K562 (cell line): ENCODE data around the gene RIT2. TPM values are rescaled to one million over a fixed set of nuclear protein-coding genes. Genes with fewer than 3 reads are reported as not detected.

Experiments
- ATAC-seq: fragments of 200-7000 bp; cut with Tn5 transposase; 3 replicates; pipeline ENCODE4 v1.9.1; 2020; ENCODE audit warnings: moderate library complexity
- BruUV-seq: library from RNA; stranded (reverse); fragments of 400-500 nt; replicated peaks from 2 replicates; lab custom pipeline; 2021; lab: Mats Ljungman, UMichigan
- CTCF ChIA-PET: fragments of 300-600 bp; formaldehyde crosslinking; extraction: SDS; loops from one replicate; lab custom pipeline; 2021; ENCODE audit warnings: low intra/inter-chr PET ratio; lab: Yijun Ruan, JAX
- POLR2A ChIA-PET: fragments of 300-600, 350-650 bp; sonication (Branson Sonifier 250); formaldehyde crosslinking; extraction: SDS; loops from one replicate; lab custom pipeline; 2021; ENCODE audit warnings: antibody characterized with exemption, inconsistent platforms; lab: Yijun Ruan, JAX
- DNase-seq, 4 experiments: peaks; one replicate each; pipeline versions ENCODE4 v3.0.0 to v3.0.0-alpha.2; 2011 to 2018; ENCODE audit warnings: low spot score in 3 of 4, mixed read lengths in 3 of 4; ENCODE audit errors: extremely low read depth in 1 of 4
- FAIRE-seq: peaks from 2 replicates; lab custom pipeline; 2011; peaks lifted over from hg19 to GRCh38; lab: Jason Lieb, UNC
- H2AFZ ChIP-seq: 2 replicates; pipeline ENCODE4 v1.6.0; 2011; ENCODE audit warnings: low read depth, low read length, control low read depth, inconsistent platforms
- H3K27ac ChIP-seq: fragments of 200-600 bp; 3 replicates; pipeline ENCODE4 v1.8.0; 2011; ENCODE audit warnings: low read depth, mild to moderate bottlenecking, control low read depth, inconsistent platforms, low read length, moderate library complexity, mixed read lengths; ENCODE audit errors: extremely low read depth
- H3K27me3 ChIP-seq, 2 experiments: fragments of 300-600 bp in 1 of 2; 2 replicates in 1 of 2; 3 replicates in 1 of 2; pipeline versions ENCODE4 v1.6.0 to v1.8.0; 2011; ENCODE audit warnings: inconsistent platforms in 2 of 2, low read length in 2 of 2, mild to moderate bottlenecking in 1 of 2, mixed read lengths in 1 of 2, moderate library complexity in 1 of 2; ENCODE audit not compliant: control insufficient read depth in 2 of 2, insufficient read depth in 2 of 2
- H3K36me3 ChIP-seq: fragments of 300-600 bp; 3 replicates; pipeline ENCODE4 v1.8.0; 2011; ENCODE audit warnings: mild to moderate bottlenecking, low read length, inconsistent platforms; ENCODE audit not compliant: control insufficient read depth, insufficient read depth
- H3K4me1 ChIP-seq, 2 experiments: fragments of 200-600 bp in 1 of 2; replicated peaks in 1 of 2; 2 replicates in 1 of 2; 3 replicates in 1 of 2; pipeline versions ENCODE4 v1.5.1 to v1.8.0; 2011; ENCODE audit warnings: inconsistent platforms in 2 of 2, low read length in 2 of 2, mild to moderate bottlenecking in 1 of 2, mixed read lengths in 1 of 2, moderate library complexity in 1 of 2; ENCODE audit not compliant: control insufficient read depth in 2 of 2, insufficient read depth in 2 of 2
- H3K4me2 ChIP-seq: 2 replicates; pipeline ENCODE4 v1.6.1; 2011; ENCODE audit warnings: low read length, control low read depth, inconsistent platforms, mixed read lengths; ENCODE audit not compliant: insufficient read depth
- H3K4me3 ChIP-seq: fragments of 200-600 bp; sonication (generic), shearing (Covaris generic); 2 replicates; pipeline ENCODE4 v1.5.1; 2016; ENCODE audit warnings: control low read depth, inconsistent platforms
- H3K79me2 ChIP-seq: fragments of 200-600 bp; 3 replicates; pipeline ENCODE4 v1.8.0; 2011; ENCODE audit warnings: low read length, inconsistent platforms; ENCODE audit not compliant: control insufficient read depth, insufficient read depth
- H3K9ac ChIP-seq, 2 experiments: 2 replicates each; pipeline versions ENCODE4 v1.6.0 to v1.6.1; 2011; ENCODE audit warnings: low read depth in 2 of 2, low read length in 2 of 2, control low read depth in 1 of 2, inconsistent platforms in 1 of 2, mild to moderate bottlenecking in 1 of 2, mixed read lengths in 1 of 2; ENCODE audit not compliant: insufficient read depth in 1 of 2
- H3K9me1 ChIP-seq: one replicate; pipeline ENCODE4 v1.6.0; 2011; ENCODE audit warnings: inconsistent platforms, mild to moderate bottlenecking, low read length, moderate library complexity; ENCODE audit not compliant: control insufficient read depth, insufficient read depth
- H3K9me3 ChIP-seq: replicated peaks from 2 replicates; pipeline ENCODE4 v1.5.1; 2011; ENCODE audit warnings: low read depth, low read length, inconsistent platforms; ENCODE audit not compliant: control insufficient read depth, insufficient read depth
- H4K20me1 ChIP-seq: replicated peaks from 2 replicates; pipeline ENCODE4 v1.6.1; 2011; ENCODE audit warnings: low read length, inconsistent platforms, mixed read lengths; ENCODE audit not compliant: control insufficient read depth, insufficient read depth
- EP300 ChIP-seq: IDR thresholded peaks from 2 replicates; pipeline ENCODE4 v1.6.1; 2012; ENCODE audit warnings: low read length, improper control_type of control experiment
- EP400 ChIP-seq: fragments of 450-650 bp; IDR thresholded peaks from 2 replicates; pipeline ENCODE4 v1.6.1; 2017; ENCODE audit warnings: antibody characterized with exemption, mild to moderate bottlenecking, moderate library complexity
- GABPB1 ChIP-seq: sonication (generic); formaldehyde crosslinking; IDR thresholded peaks from 2 replicates; pipeline ENCODE4 v1.8.0; 2022; ENCODE audit warnings: mild to moderate bottlenecking, missing genetic modification reagents
- PTTG1 ChIP-seq: fragments of 450-650 bp; IDR thresholded peaks from 2 replicates; pipeline ENCODE4 v1.6.1; 2016; ENCODE audit warnings: low read depth, mild to moderate bottlenecking, missing genetic modification characterization, missing compliant biosample characterization
- SUPT5H ChIP-seq: fragments of 450-650 bp; IDR thresholded peaks from 2 replicates; pipeline ENCODE4 v1.6.1; 2016
- ZBTB17 ChIP-seq: fragments of 450-650 bp; formaldehyde crosslinking; IDR thresholded peaks from 2 replicates; pipeline ENCODE4 v1.4.0; 2020; ENCODE audit warnings: mild to moderate bottlenecking
- ZBTB5 ChIP-seq: fragments of 450-650 bp; IDR thresholded peaks from 2 replicates; pipeline ENCODE4 v1.6.1; 2017; ENCODE audit warnings: antibody characterized with exemption
- ZNF24 ChIP-seq: fragments of 450-650 bp; IDR thresholded peaks from 2 replicates; pipeline ENCODE4 v1.6.1; 2016
- WGBS: fragments of 100-300 bp; shearing (Covaris generic); methylation state at CpG from one replicate; pipeline ENCODE4 v1.1.6; 2016; ENCODE audit warnings: low coverage, mixed read lengths; ENCODE audit not compliant: insufficient coverage; ENCODE audit errors: missing lambda C conversion rate; 5-methylcytosine and 5-hydroxymethylcytosine counted together
- in situ Hi-C: fragments of 300-500 bp; cut with MboI; formaldehyde crosslinking; loops from 4 replicates; pipeline ENCODE4 v1.15.0; 2018; ENCODE audit warnings: inconsistent platforms, mixed read lengths
- intact Hi-C: fragments of 100-400 bp; cut with micrococcal nuclease; formaldehyde crosslinking; loops from 2 replicates; pipeline ENCODE4 v1.14.2; 2022
- polyA plus RNA-seq, 8 experiments: library from polyadenylated mRNA; depleted of rRNA in 4 of 8; stranded (reverse) in 5 of 8; unstranded in 3 of 8; fragments of >200 nt; fragmentation: Nextera tagmentation in 2 of 8; fragmentation: Illumina TruSeq in 1 of 8; extraction: Ambion mirVana in 2 of 8; extraction: Trizol in 1 of 8; gene quantifications; 2 replicates each; pipeline versions ENCODE4 v1.2.1 to v1.2.3, GENCODE V29; 2011 to 2014; ENCODE audit warnings: inconsistent platforms in 1 of 8, missing spikeins in 1 of 8
- total RNA-seq, 7 experiments: library from RNA; depleted of rRNA in 6 of 7; stranded (reverse); fragments of >200 nt in 6 of 7; fragmentation: Illumina TruSeq in 2 of 7; extraction: Trizol in 2 of 7; gene quantifications; 2 replicates each; pipeline versions ENCODE4 v1.2.1 to v1.2.3, GENCODE V29; 2011 to 2021; ENCODE audit warnings: low replicate concordance in 1 of 7

Gene RIT2
- total and polyA plus RNA-seq, 9 of the 15 experiments (the other 6 are each of a cell fraction or from before 2014, with no cell fraction given): not detected

GRCh38 chr18:43022874-43023273 lies 92.6 kb downstream of the RIT2 start:
- H3K27me3 ChIP-seq: no peaks in the 10 kb centered on the region
- no peak overlapping the region for H2AFZ ChIP-seq
- WGBS: 4% methylated on average over 3 of the region's 3 CpGs
- no peaks in the 10 kb centered on the region for H3K9me1 ChIP-seq
- DNase-seq: no peak
- H3K9me3 ChIP-seq: no peaks in the 10 kb centered on the region
- intact Hi-C loops: no loop called here
- H3K4me3 ChIP-seq: no peak overlapping the region
- BruUV-seq: no TSS peak
- no peaks in the 10 kb centered on the region for H3K79me2 ChIP-seq
- H3K27ac ChIP-seq: no peak overlapping the region
- no peaks in the 10 kb centered on the region for H3K36me3 ChIP-seq
- FAIRE-seq: no peak
- ChIA-PET POLR2A (no interaction called here), CTCF (no interaction called here)
- H3K4me1 ChIP-seq: no peaks in the 10 kb centered on the region
- H3K4me2 ChIP-seq: no peak overlapping the region
- no peak for ATAC-seq
- H3K9ac ChIP-seq: no peak overlapping the region
- H4K20me1 ChIP-seq: no peaks in the 10 kb centered on the region
- in situ Hi-C loops: no loop called here
- TF ChIP-seq PTTG1 (tag) (no peak), ZNF24 (no peak), EP400 (no peak), ZBTB17 (CRISPR knock-in tag) (no peak), SUPT5H (no peak), ZBTB5 (no peak), EP300 (no peak), GABPB1 (CRISPR knock-in tag) (no peak)
